Measurements from ENCODE around the gene FBXL20. TPM values are rescaled to one million over a fixed set of nuclear protein-coding genes. Genes with fewer than 3 reads are reported as not detected.
A peak's percentile ranks its signal among the peaks of the same experiment; 100 is the strongest.
"Not testable (repeated sequence)": the region's sequence is repeated elsewhere in the genome, so short reads cannot be mapped to it uniquely, and the experiment has no call there.

FBXL20 gene
- total and polyA plus RNA-seq, 8 donors = 2.5 to 15.5 (median 7.0) TPM

GRCh38 chr17:39306509-39307212, 94.8 kb downstream of the FBXL20 start:
- no peak overlapping the region for H3K4me3 ChIP-seq
- intact Hi-C loops (cut with DNase I) = no loop called here
- H3K9me3 ChIP-seq = no peaks in the 10 kb centered on the region
- TF ChIP-seq CTCF (IDR thresholded peaks at IDR 0.05) = no peak
- ATAC-seq = peak in 2 of 4 donors; percentile 35 to 61
- FAIRE-seq = no peak
- H3K36me3 ChIP-seq = no peaks in the 10 kb centered on the region
- no peaks in the 10 kb centered on the region for H3K27me3 ChIP-seq
- H3K27ac ChIP-seq = peak overlapping the region in 2 of 4 donors; percentile 43 to 46
- 61 to 63% methylated on average over 3 of the region's 3 CpGs for WGBS, 2 donors
- H3K4me1 ChIP-seq = no peaks in the 10 kb centered on the region
- no peak for DNase-seq

- ATAC-seq (no peak), DNase-seq (no peak), FAIRE-seq (no peak)
- TF ChIP-seq CTCF (IDR thresholded peaks at IDR 0.05) = no peak
- Histone ChIP-seq H3K4me1 (no peaks in the 10 kb centered on the region), H3K27ac (peak overlapping the region in 1 of 4 donors; percentile 43), H3K4me3 (no peak overlapping the region), H3K9me3 (no peaks in the 10 kb centered on the region), H3K27me3 (no peaks in the 10 kb centered on the region), H3K36me3 (no peaks in the 10 kb centered on the region)
- 91 to 93% methylated on average over 7 of the region's 7 CpGs for WGBS, 2 donors
- intact Hi-C loops (cut with DNase I) = no loop called here
Observed at GRCh38 chr17:39305978-39306377, 95.4 kb downstream of the FBXL20 start.

GRCh38 chr17:39304188-39304587, 97.2 kb downstream of the FBXL20 start:
- TF ChIP-seq CTCF (IDR thresholded peaks at IDR 0.05) = no peak
- DNase-seq (no peak), ATAC-seq (no peak), FAIRE-seq (no peak)
- H3K4me1 ChIP-seq = no peaks in the 10 kb centered on the region
- intact Hi-C loops (cut with DNase I) = no loop called here
- H3K36me3 ChIP-seq = peaks cover 0 to 6% (median 0%) of the 10 kb centered on the region in 3 donors
- 68 to 80% methylated on average over 1 of the region's 1 CpG for WGBS, 2 donors
- H3K4me3 ChIP-seq = no peak overlapping the region
- H3K27ac ChIP-seq = no peak overlapping the region
- no peaks in the 10 kb centered on the region for H3K9me3 ChIP-seq
- H3K27me3 ChIP-seq = no peaks in the 10 kb centered on the region

- H3K27me3 ChIP-seq = no peaks in the 10 kb centered on the region
- H3K9me3 ChIP-seq = no peaks in the 10 kb centered on the region
- H3K27ac ChIP-seq = no peak overlapping the region
- DNase-seq = no peak
- FAIRE-seq = no peak
- peaks cover 0 to 21% (median 6%) of the 10 kb centered on the region in 3 donors for H3K36me3 ChIP-seq
- no peak for ATAC-seq
- intact Hi-C loops (cut with DNase I) = no loop called here
- H3K4me3 ChIP-seq = no peak overlapping the region
- TF ChIP-seq CTCF (IDR thresholded peaks at IDR 0.05) = no peak
- H3K4me1 ChIP-seq = no peaks in the 10 kb centered on the region
Observed at GRCh38 chr17:39294060-39294459, 107.4 kb downstream of the FBXL20 start.

GRCh38 chr17:39292546-39292945, 108.9 kb downstream of the FBXL20 start:
- ATAC-seq; FAIRE-seq; H3K4me1 ChIP-seq; H3K9me3 ChIP-seq; H3K4me3 ChIP-seq; H3K27me3 ChIP-seq; intact Hi-C loops (cut with DNase I); H3K36me3 ChIP-seq; DNase-seq; H3K27ac ChIP-seq: not testable (repeated sequence)
- 97 to 99% methylated on average over 8 of the region's 8 CpGs for WGBS, 2 donors

- H3K27me3 ChIP-seq; DNase-seq; FAIRE-seq; H3K36me3 ChIP-seq; ATAC-seq; intact Hi-C loops (cut with DNase I); H3K9me3 ChIP-seq; H3K4me3 ChIP-seq; H3K27ac ChIP-seq; H3K4me1 ChIP-seq: not testable (repeated sequence)
- 98 to 100% methylated on average over 3 of the region's 3 CpGs for WGBS, 2 donors
Observed at GRCh38 chr17:39286513-39286912, 114.9 kb downstream of the FBXL20 start.
